A549 (cell line): ENCODE measurements around the gene DISC1. TPM values are rescaled to one million over a fixed set of nuclear protein-coding genes. Genes with fewer than 3 reads are reported as not detected.
A peak's percentile ranks its signal among the peaks of the same experiment; 100 is the strongest.

Source experiments
- ATAC-seq, 2 experiments: fragments of 200-7000 bp in 1 of 2; fragments of >200 bp in 1 of 2; cut with Nextera tagmentation in 1 of 2; cut with Tn5 transposase in 1 of 2; 3 replicates each; pipeline versions ENCODE4 v1.8.0 to v1.9.1; 2018 to 2020; ENCODE audit warnings: mild to moderate bottlenecking in 1 of 2, moderate library complexity in 1 of 2
- CTCF ChIA-PET: fragments of 300-600 bp; sonication (Branson Sonifier 250); formaldehyde crosslinking; extraction: SDS; loops from one replicate; lab custom pipeline; 2021; ENCODE audit warnings: antibody characterized with exemption, inconsistent platforms; lab: Yijun Ruan, JAX
- POLR2A ChIA-PET: fragments of 350-600 bp; formaldehyde crosslinking; extraction: SDS; loops from one replicate; lab custom pipeline; 2021; ENCODE audit warnings: antibody characterized with exemption, inconsistent platforms; lab: Yijun Ruan, JAX
- DNase-seq, 2 experiments: peaks; one replicate each; pipeline versions ENCODE4 v3.0.0 to v3.0.0-alpha.2; 2011 to 2016; ENCODE audit warnings: low read depth in 1 of 2, low spot score in 1 of 2
- FAIRE-seq: peaks from 2 replicates; lab custom pipeline; 2011; peaks lifted over from hg19 to GRCh38; lab: Jason Lieb, UNC
- H3K27ac ChIP-seq, 2 experiments: fragments of >200 bp; sonication (Bioruptor Twin); formaldehyde crosslinking; 3 replicates each; pipeline ENCODE4 v1.5.1; 2016 to 2017
- H3K4me1 ChIP-seq: fragments of >200 bp; sonication (Bioruptor Twin); formaldehyde crosslinking; 3 replicates; pipeline ENCODE4 v1.6.1; 2016
- H3K4me2 ChIP-seq: fragments of >200 bp; sonication (Bioruptor Twin); formaldehyde crosslinking; 3 replicates; pipeline ENCODE4 v1.6.1; 2016
- H3K4me3 ChIP-seq: fragments of >200 bp; sonication (Bioruptor Twin); formaldehyde crosslinking; 3 replicates; pipeline ENCODE4 v1.5.1; 2016
- H3K9me3 ChIP-seq: fragments of >200 bp; sonication (Bioruptor Twin); formaldehyde crosslinking; 3 replicates; pipeline ENCODE4 v1.6.1; 2016
- ESRRA ChIP-seq: fragments of 150-350 bp; IDR thresholded peaks from 2 replicates; pipeline ENCODE4 v1.6.1; 2014; ENCODE audit warnings: mild to moderate bottlenecking, low read length, borderline replicate concordance
- FOSB ChIP-seq: fragments of 250-450 bp; sonication (Bioruptor Pico); IDR thresholded peaks from 2 replicates; pipeline ENCODE4 v1.5.0; 2020; ENCODE audit warnings: mild to moderate bottlenecking, moderate library complexity
- FOSL2 ChIP-seq, 2 experiments: fragments of 450-650 bp in 1 of 2; fragments of >200 bp in 1 of 2; sonication (Bioruptor Twin) in 1 of 2; formaldehyde crosslinking; IDR thresholded peaks; 2 replicates each; pipeline versions ENCODE4 v1.5.0 to v1.6.1; 2016 to 2020; ENCODE audit warnings: mild to moderate bottlenecking in 1 of 2, moderate library complexity in 1 of 2
- HOXB5 ChIP-seq: fragments of 250-450 bp; sonication (Bioruptor Pico); IDR thresholded peaks from 2 replicates; pipeline ENCODE4 v1.5.0; 2020; ENCODE audit warnings: mild to moderate bottlenecking, moderate library complexity
- KDM1A ChIP-seq: fragments of 200-600 bp; sonication (generic); IDR thresholded peaks from 2 replicates; pipeline ENCODE4 v1.6.1; 2016; ENCODE audit warnings: low read depth, mild to moderate bottlenecking
- MYC ChIP-seq: IDR thresholded peaks from 2 replicates; pipeline ENCODE4 v1.6.1; 2012; ENCODE audit warnings: mild to moderate bottlenecking, inconsistent platforms, low read length, improper control_type of control experiment, borderline replicate concordance
- NFE2L2 ChIP-seq: fragments of 150-350 bp; conservative IDR thresholded peaks from 2 replicates; pipeline ENCODE4 v1.6.1; 2014; ENCODE audit warnings: low read length
- NR3C1 ChIP-seq: fragments of >200 bp; sonication (Bioruptor Twin); formaldehyde crosslinking; IDR thresholded peaks from 3 replicates; pipeline ENCODE4 v1.6.1; 2017
- POLR2AphosphoS2 ChIP-seq: conservative IDR thresholded peaks from 2 replicates; pipeline ENCODE4 v1.6.1; 2012; ENCODE audit warnings: low read length, improper control_type of control experiment, inconsistent platforms
- RFX5 ChIP-seq: fragments of 450-650 bp; IDR thresholded peaks from 2 replicates; pipeline ENCODE4 v1.7.1; 2014; ENCODE audit warnings: antibody characterized with exemption, mild to moderate bottlenecking, moderate library complexity
- RNF2 ChIP-seq: fragments of 200-600 bp; sonication (generic); IDR thresholded peaks from 2 replicates; pipeline ENCODE4 v1.6.1; 2016; ENCODE audit warnings: low read depth, mild to moderate bottlenecking, antibody characterized with exemption, moderate library complexity, borderline replicate concordance
- SMC3 ChIP-seq: fragments of >200 bp; sonication (Bioruptor Twin); formaldehyde crosslinking; IDR thresholded peaks from 3 replicates; pipeline ENCODE4 v1.6.1; 2018; ENCODE audit warnings: inconsistent platforms
- TP53 ChIP-seq: fragments of 250-450 bp; sonication (Bioruptor Pico); IDR thresholded peaks from 2 replicates; pipeline ENCODE4 v1.5.0; 2021; ENCODE audit warnings: mild to moderate bottlenecking, moderate library complexity
- WGBS: methylation state at CpG from one replicate; pipeline ENCODE4 v1.1.6; 2017; ENCODE audit errors: missing lambda C conversion rate; 5-methylcytosine and 5-hydroxymethylcytosine counted together
- polyA plus RNA-seq, 4 experiments: library from polyadenylated mRNA; depleted of rRNA in 3 of 4; stranded (reverse); fragments of >200 nt; fragmentation: RNase III in 1 of 4; extraction: RNeasy Plus Mini Kit Qiagen cat#74134 plus additional on column Dnase treatment in 1 of 4; gene quantifications; 2 replicates in 3 of 4; 3 replicates in 1 of 4; pipeline ENCODE4 v1.2.3, GENCODE V29; 2011 to 2017
- TF ChIP-seq, protein P1 (sequence below): fragments of 200-600 bp; sonication (generic); IDR thresholded peaks from 2 replicates; pipeline ENCODE4 v1.6.1; 2016; ENCODE audit warnings: antibody characterized with exemption, mild to moderate bottlenecking, moderate library complexity
- TF ChIP-seq, protein P2 (sequence below): fragments of 250-450 bp; sonication (Bioruptor Pico); IDR thresholded peaks from 2 replicates; pipeline ENCODE4 v1.5.0; 2020; ENCODE audit warnings: low read depth, mild to moderate bottlenecking, moderate library complexity
- TF ChIP-seq, protein P3 (sequence below): fragments of >200 bp; sonication (Bioruptor Twin); formaldehyde crosslinking; IDR thresholded peaks from 3 replicates; pipeline ENCODE4 v1.5.1; 2016

DISC1 gene
- polyA plus RNA-seq, 2 of the 4 experiments (the other 2 are of a cell fraction) = 0.39 to 0.74 TPM

- no peak for ATAC-seq
- TF ChIP-seq NR3C1 = no peak
- Histone ChIP-seq H3K4me2 (no peak overlapping the region), H3K4me3 (no peak overlapping the region), H3K4me1 (no peaks in the 10 kb centered on the region), H3K9me3 (peaks cover 9% of the 10 kb centered on the region), H3K27ac (no peak overlapping the region)
- no peak for DNase-seq
- CTCF ChIA-PET = no interaction called here
- no peak for FAIRE-seq
- POLR2A ChIA-PET = no interaction called here
- WGBS = 65% methylated on average over 7 of the region's 7 CpGs
Measured at GRCh38 chr1:231927431-231927830, 300.8 kb downstream of the DISC1 start.

DNA sequence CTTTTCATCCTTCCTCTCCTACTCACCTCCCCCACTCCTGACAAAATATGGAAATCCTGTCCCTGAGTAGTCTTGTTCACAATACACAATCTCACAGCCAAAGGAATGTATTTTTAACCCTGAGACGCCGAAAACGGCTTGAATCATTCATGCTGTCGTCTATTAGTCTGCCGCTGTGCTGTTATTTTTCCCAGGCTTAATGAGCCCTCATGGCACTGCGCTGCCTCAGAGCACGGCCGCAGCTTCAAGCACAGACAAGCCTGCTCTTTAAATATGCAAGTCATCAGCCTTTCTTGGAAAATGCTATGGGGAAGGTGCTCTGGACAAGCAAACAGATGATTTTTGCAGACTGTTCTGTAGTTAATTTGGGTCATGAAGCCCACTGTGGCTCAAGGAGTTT lies 302.7 kb downstream of the DISC1 start:
- TF ChIP-seq NFE2L2 (peak; percentile 44; the same call in 1 of the 2 replicates), NR3C1 (no peak), FOSL2 (IDR thresholded peaks at IDR 0.05) (no peak), FOSL2 (CRISPR knock-in tag; IDR thresholded peaks at IDR 0.05) (no peak), TP53 (no peak), POLR2AphosphoS2 (no peak)
- TF ChIP-seq, all 56 proteins: peak for 1
- no peak overlapping the region for H3K4me2 ChIP-seq
- WGBS = 87% methylated on average over 8 of the region's 8 CpGs
- FAIRE-seq (no peak), DNase-seq (no peak), ATAC-seq (no peak)
- no peaks in the 10 kb centered on the region for H3K4me1 ChIP-seq
- H3K9me3 ChIP-seq = peaks cover 12% of the 10 kb centered on the region
- ChIA-PET POLR2A (no interaction called here), CTCF (no interaction called here)
- no peak overlapping the region for H3K4me3 ChIP-seq
- no peak overlapping the region for H3K27ac ChIP-seq

DNA sequence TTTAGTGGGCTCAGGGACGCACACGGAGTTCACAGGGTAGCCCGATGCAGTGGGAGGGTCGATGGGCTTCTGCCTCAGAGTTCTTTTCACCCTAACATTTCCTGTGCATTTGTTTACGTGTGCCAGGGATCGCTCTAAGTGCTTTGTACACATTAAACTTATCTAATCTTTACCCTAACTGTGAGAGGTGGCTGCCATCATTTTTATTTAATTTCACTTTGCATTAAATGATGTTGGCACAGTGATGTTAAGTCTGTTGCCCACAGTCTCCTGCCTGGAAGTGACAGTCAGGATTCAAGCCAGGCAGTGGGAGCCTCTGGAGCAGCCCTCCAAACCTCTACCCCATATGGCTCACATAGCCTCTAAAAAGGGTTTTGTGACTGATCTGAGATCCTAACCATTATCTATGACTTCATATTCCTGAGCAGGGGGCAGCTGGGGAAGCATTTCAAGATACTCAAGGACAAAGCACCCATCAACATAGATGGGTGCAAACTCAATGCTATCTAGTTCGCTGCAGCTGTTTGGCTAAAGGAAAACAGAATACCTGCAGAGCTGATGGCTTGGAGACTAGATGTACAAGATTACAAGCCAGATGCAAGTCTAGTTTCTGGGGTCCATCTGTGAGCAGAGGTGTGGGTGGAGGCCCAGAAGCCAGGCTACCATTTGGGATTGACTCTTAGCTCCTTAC lies 303.8 kb downstream of the DISC1 start:
- Histone ChIP-seq H3K9me3 (peaks cover 12% of the 10 kb centered on the region), H3K4me2 (no peak overlapping the region), H3K4me3 (no peak overlapping the region), H3K27ac (no peak overlapping the region), H3K4me1 (no peaks in the 10 kb centered on the region)
- ATAC-seq (no peak), DNase-seq (no peak), FAIRE-seq (no peak)
- CTCF ChIA-PET = no interaction called here
- TF ChIP-seq, protein P1, sequence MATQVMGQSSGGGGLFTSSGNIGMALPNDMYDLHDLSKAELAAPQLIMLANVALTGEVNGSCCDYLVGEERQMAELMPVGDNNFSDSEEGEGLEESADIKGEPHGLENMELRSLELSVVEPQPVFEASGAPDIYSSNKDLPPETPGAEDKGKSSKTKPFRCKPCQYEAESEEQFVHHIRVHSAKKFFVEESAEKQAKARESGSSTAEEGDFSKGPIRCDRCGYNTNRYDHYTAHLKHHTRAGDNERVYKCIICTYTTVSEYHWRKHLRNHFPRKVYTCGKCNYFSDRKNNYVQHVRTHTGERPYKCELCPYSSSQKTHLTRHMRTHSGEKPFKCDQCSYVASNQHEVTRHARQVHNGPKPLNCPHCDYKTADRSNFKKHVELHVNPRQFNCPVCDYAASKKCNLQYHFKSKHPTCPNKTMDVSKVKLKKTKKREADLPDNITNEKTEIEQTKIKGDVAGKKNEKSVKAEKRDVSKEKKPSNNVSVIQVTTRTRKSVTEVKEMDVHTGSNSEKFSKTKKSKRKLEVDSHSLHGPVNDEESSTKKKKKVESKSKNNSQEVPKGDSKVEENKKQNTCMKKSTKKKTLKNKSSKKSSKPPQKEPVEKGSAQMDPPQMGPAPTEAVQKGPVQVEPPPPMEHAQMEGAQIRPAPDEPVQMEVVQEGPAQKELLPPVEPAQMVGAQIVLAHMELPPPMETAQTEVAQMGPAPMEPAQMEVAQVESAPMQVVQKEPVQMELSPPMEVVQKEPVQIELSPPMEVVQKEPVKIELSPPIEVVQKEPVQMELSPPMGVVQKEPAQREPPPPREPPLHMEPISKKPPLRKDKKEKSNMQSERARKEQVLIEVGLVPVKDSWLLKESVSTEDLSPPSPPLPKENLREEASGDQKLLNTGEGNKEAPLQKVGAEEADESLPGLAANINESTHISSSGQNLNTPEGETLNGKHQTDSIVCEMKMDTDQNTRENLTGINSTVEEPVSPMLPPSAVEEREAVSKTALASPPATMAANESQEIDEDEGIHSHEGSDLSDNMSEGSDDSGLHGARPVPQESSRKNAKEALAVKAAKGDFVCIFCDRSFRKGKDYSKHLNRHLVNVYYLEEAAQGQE = no peak
- TF ChIP-seq, protein P2, sequence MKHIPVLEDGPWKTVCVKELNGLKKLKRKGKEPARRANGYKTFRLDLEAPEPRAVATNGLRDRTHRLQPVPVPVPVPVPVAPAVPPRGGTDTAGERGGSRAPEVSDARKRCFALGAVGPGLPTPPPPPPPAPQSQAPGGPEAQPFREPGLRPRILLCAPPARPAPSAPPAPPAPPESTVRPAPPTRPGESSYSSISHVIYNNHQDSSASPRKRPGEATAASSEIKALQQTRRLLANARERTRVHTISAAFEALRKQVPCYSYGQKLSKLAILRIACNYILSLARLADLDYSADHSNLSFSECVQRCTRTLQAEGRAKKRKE = no peak
- TF ChIP-seq ESRRA = no peak
- TF ChIP-seq RFX5 = no peak
- no peak for TF ChIP-seq HOXB5 (CRISPR knock-in tag)
- TF ChIP-seq KDM1A = no peak
- no peak for TF ChIP-seq MYC
- no peak for TF ChIP-seq SMC3
- POLR2A ChIA-PET = no interaction called here
- WGBS = 63% methylated on average over 7 of the region's 7 CpGs

DNA sequence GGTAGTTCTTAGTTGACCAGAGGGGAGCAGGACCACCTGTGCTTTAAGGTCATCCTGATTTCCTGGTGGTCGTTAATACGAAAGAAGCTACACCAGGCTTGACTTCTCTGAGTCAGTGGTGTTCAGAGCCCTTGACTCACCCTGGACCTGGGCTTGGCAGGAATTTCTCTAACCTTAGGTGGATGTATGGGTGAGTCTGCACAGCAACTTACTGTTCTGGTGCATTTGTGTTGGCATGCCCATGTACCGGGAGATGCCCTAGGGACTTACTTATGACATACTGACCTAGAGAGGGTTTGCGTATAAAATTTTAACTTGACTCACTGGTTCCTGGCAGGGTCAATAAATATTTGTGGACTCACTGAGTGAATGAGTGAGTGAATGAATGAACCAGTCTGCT lies 304.6 kb downstream of the DISC1 start:
- 92% methylated on average over 4 of the region's 4 CpGs for WGBS
- no peak for TF ChIP-seq FOSB
- TF ChIP-seq, protein P3, sequence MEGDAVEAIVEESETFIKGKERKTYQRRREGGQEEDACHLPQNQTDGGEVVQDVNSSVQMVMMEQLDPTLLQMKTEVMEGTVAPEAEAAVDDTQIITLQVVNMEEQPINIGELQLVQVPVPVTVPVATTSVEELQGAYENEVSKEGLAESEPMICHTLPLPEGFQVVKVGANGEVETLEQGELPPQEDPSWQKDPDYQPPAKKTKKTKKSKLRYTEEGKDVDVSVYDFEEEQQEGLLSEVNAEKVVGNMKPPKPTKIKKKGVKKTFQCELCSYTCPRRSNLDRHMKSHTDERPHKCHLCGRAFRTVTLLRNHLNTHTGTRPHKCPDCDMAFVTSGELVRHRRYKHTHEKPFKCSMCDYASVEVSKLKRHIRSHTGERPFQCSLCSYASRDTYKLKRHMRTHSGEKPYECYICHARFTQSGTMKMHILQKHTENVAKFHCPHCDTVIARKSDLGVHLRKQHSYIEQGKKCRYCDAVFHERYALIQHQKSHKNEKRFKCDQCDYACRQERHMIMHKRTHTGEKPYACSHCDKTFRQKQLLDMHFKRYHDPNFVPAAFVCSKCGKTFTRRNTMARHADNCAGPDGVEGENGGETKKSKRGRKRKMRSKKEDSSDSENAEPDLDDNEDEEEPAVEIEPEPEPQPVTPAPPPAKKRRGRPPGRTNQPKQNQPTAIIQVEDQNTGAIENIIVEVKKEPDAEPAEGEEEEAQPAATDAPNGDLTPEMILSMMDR = no peak
- no peak for TF ChIP-seq RNF2
- TF ChIP-seq, protein P2 = no peak
- ChIA-PET CTCF (interaction anchor here (0.6 to 1.3 kb wide), 2 partner anchors 37 to 697 kb away, joined by 3 to 4 read pairs; no protein-coding TSS in a partner anchor), POLR2A (no interaction called here)
- ATAC-seq (no peak), DNase-seq (no peak), FAIRE-seq (no peak)
- Histone ChIP-seq H3K27ac (no peak overlapping the region), H3K9me3 (peaks cover 12% of the 10 kb centered on the region), H3K4me3 (no peak overlapping the region), H3K4me1 (no peaks in the 10 kb centered on the region), H3K4me2 (no peak overlapping the region)
